H1 (cell line): ENCODE results near the gene ABCC10. TPM values are rescaled to one million over a fixed set of nuclear protein-coding genes. Genes with fewer than 3 reads are reported as not detected.
A peak's percentile ranks its signal among the peaks of the same experiment; 100 is the strongest.

Experiments
- CTCF ChIA-PET: fragments of 300-600 bp; sonication (Branson Sonifier 250); formaldehyde crosslinking; loops from one replicate; lab custom pipeline; 2021; ENCODE audit not compliant: partially characterized antibody; lab: Charles Lee
- POLR2A ChIA-PET: fragments of 300-600 bp; sonication (Branson Sonifier 250); formaldehyde crosslinking; loops from one replicate; lab custom pipeline; 2021; ENCODE audit warnings: inconsistent platforms; ENCODE audit not compliant: partially characterized antibody; lab: Charles Lee
- DNase-seq, 2 experiments: peaks; one replicate each; pipeline versions ENCODE4 v3.0.0 to v3.0.0-alpha.2; 2010 to 2022; ENCODE audit warnings: low spot score in 2 of 2, low read depth in 1 of 2, mixed read lengths in 1 of 2
- FAIRE-seq: peaks from 2 replicates; lab custom pipeline; 2011; peaks lifted over from hg19 to GRCh38; lab: Jason Lieb, UNC
- H2AFZ ChIP-seq: 2 replicates; pipeline ENCODE4 v1.8.1; 2012; ENCODE audit warnings: low read length, inconsistent platforms
- H2AK5ac ChIP-seq: 2 replicates; pipeline ENCODE4 v1.6.1; 2013; ENCODE audit warnings: low read depth, low read length
- H2BK120ac ChIP-seq: replicated peaks from 2 replicates; pipeline ENCODE3; 2013; ENCODE audit warnings: low read depth, low read length, inconsistent platforms
- H2BK12ac ChIP-seq: 2 replicates; pipeline ENCODE4 v1.6.1; 2013; ENCODE audit warnings: low read depth, low read length
- H2BK15ac ChIP-seq: 2 replicates; pipeline ENCODE4 v1.6.1; 2013; ENCODE audit warnings: low read length
- H2BK20ac ChIP-seq: 2 replicates; pipeline ENCODE4 v1.6.1; 2013; ENCODE audit warnings: low read length
- H2BK5ac ChIP-seq: 2 replicates; pipeline ENCODE4 v1.6.1; 2013; ENCODE audit warnings: low read depth, low read length
- H3K14ac ChIP-seq: 2 replicates; pipeline ENCODE4 v1.6.1; 2013; ENCODE audit warnings: inconsistent platforms; ENCODE audit not compliant: insufficient read length
- H3K18ac ChIP-seq: 2 replicates; pipeline ENCODE4 v1.6.1; 2013; ENCODE audit warnings: low read length; ENCODE audit errors: extremely low read depth
- H3K23ac ChIP-seq: 2 replicates; pipeline ENCODE4 v1.6.1; 2013; ENCODE audit warnings: inconsistent platforms; ENCODE audit not compliant: insufficient read length
- H3K23me2 ChIP-seq: 2 replicates; pipeline ENCODE4 v1.6.1; 2013; ENCODE audit warnings: low read depth, low read length
- H3K27ac ChIP-seq: 2 replicates; pipeline ENCODE4 v1.6.1; 2011; ENCODE audit warnings: low read depth, low read length, inconsistent platforms
- H3K27me3 ChIP-seq, 4 experiments: replicated peaks in 1 of 4; 1 replicate in 1 of 4; 2 replicates in 3 of 4; pipeline versions ENCODE4 v1.6.1 to v1.8.1; 2011 to 2013; ENCODE audit warnings: low read length in 3 of 4, mild to moderate bottlenecking in 3 of 4, inconsistent platforms in 2 of 4, mixed read lengths in 2 of 4, moderate library complexity in 1 of 4; ENCODE audit not compliant: control insufficient read depth in 3 of 4, insufficient read depth in 3 of 4; ENCODE audit errors: extremely low read depth in 1 of 4
- H3K36me3 ChIP-seq, 4 experiments: 2 replicates each; pipeline versions ENCODE4 v1.6.1 to v1.8.1; 2011 to 2013; ENCODE audit warnings: mild to moderate bottlenecking in 4 of 4, low read length in 3 of 4, moderate library complexity in 2 of 4, control low read depth in 1 of 4, inconsistent platforms in 1 of 4; ENCODE audit not compliant: insufficient read depth in 4 of 4, control insufficient read depth in 2 of 4
- H3K4ac ChIP-seq: replicated peaks from 2 replicates; pipeline ENCODE3; 2013; ENCODE audit warnings: low read length, low read depth, mixed read lengths, inconsistent platforms; ENCODE audit not compliant: insufficient read length
- H3K4me1 ChIP-seq, 4 experiments: replicated peaks in 1 of 4; 1 replicate in 1 of 4; 2 replicates in 3 of 4; pipeline versions ENCODE4 v1.6.1 to v1.8.1; 2011 to 2013; ENCODE audit warnings: low read length in 3 of 4, inconsistent platforms in 2 of 4, mixed read lengths in 1 of 4; ENCODE audit not compliant: insufficient read depth in 4 of 4, control insufficient read depth in 3 of 4
- H3K4me2 ChIP-seq, 2 experiments: 2 replicates each; pipeline versions ENCODE4 v1.6.1 to v1.8.1; 2011 to 2013; ENCODE audit warnings: low read depth in 2 of 2, low read length in 2 of 2, control low read depth in 1 of 2, inconsistent platforms in 1 of 2, mild to moderate bottlenecking in 1 of 2; ENCODE audit not compliant: insufficient read depth in 1 of 2
- H3K4me3 ChIP-seq, 4 experiments: fragments of 200-600, 300-600 bp in 1 of 4; sonication (generic), shearing (Covaris generic), sonication (Bioruptor Twin) in 1 of 4; 2 replicates each; pipeline versions ENCODE4 v1.5.1 to v1.8.1; 2011 to 2016; ENCODE audit warnings: low read length in 4 of 4, low read depth in 3 of 4, control low read depth in 2 of 4, inconsistent platforms in 2 of 4, mild to moderate bottlenecking in 2 of 4, mixed read lengths in 1 of 4, moderate library complexity in 1 of 4; ENCODE audit not compliant: insufficient read depth in 2 of 4; ENCODE audit errors: extremely low read depth in 1 of 4
- H3K56ac ChIP-seq: replicated peaks from 2 replicates; pipeline ENCODE3; 2013; ENCODE audit warnings: low read depth, mild to moderate bottlenecking, mixed read lengths, low read length, inconsistent platforms; ENCODE audit not compliant: insufficient read length
- H3K79me1 ChIP-seq: 2 replicates; pipeline ENCODE4 v1.6.1; 2013; ENCODE audit warnings: low read depth, low read length, control low read depth
- H3K79me2 ChIP-seq, 2 experiments: 2 replicates each; pipeline versions ENCODE4 v1.6.1 to v1.8.1; 2012 to 2013; ENCODE audit warnings: low read length in 2 of 2, mild to moderate bottlenecking in 2 of 2, inconsistent platforms in 1 of 2; ENCODE audit not compliant: insufficient read depth in 2 of 2, control insufficient read depth in 1 of 2
- H3K9ac ChIP-seq, 4 experiments: replicated peaks in 1 of 4; 1 replicate in 1 of 4; 2 replicates in 3 of 4; pipeline versions ENCODE4 v1.6.1 to v1.8.1; 2011 to 2013; ENCODE audit warnings: low read depth in 3 of 4, low read length in 3 of 4, control low read depth in 2 of 4, mild to moderate bottlenecking in 2 of 4, moderate library complexity in 2 of 4, inconsistent platforms in 1 of 4; ENCODE audit errors: extremely low read depth in 1 of 4
- H3K9me3 ChIP-seq, 2 experiments: 2 replicates each; pipeline versions ENCODE4 v1.6.1 to v1.8.1; 2012 to 2013; ENCODE audit warnings: mild to moderate bottlenecking in 2 of 2, moderate library complexity in 2 of 2, control low read depth in 1 of 2, inconsistent platforms in 1 of 2, low read depth in 1 of 2, low read length in 1 of 2, mixed read lengths in 1 of 2; ENCODE audit not compliant: insufficient read depth in 2 of 2
- H4K20me1 ChIP-seq, 2 experiments: replicated peaks in 1 of 2; 2 replicates each; pipeline versions ENCODE3 to v1.8.1; 2011 to 2013; ENCODE audit warnings: inconsistent platforms in 2 of 2, low read length in 2 of 2, mild to moderate bottlenecking in 1 of 2; ENCODE audit not compliant: insufficient read depth in 2 of 2, control insufficient read depth in 1 of 2
- H4K5ac ChIP-seq: 2 replicates; pipeline ENCODE4 v1.6.1; 2013; ENCODE audit warnings: low read length, low read depth, mixed read lengths, inconsistent platforms; ENCODE audit not compliant: insufficient read length
- H4K8ac ChIP-seq: 2 replicates; pipeline ENCODE4 v1.8.0; 2013; ENCODE audit warnings: mild to moderate bottlenecking, moderate library complexity, low read length, inconsistent platforms; ENCODE audit not compliant: insufficient read depth; ENCODE audit errors: extremely low read depth
- H4K91ac ChIP-seq: replicated peaks from 2 replicates; pipeline ENCODE3; 2013; ENCODE audit warnings: low read length, mixed read lengths, inconsistent platforms; ENCODE audit not compliant: insufficient read length
- HDAC2 ChIP-seq, 2 experiments: fragments of 300-600 bp in 1 of 2; sonication (generic) in 1 of 2; IDR thresholded peaks; 2 replicates each; pipeline ENCODE4 v1.6.1; 2011 to 2012; ENCODE audit warnings: low read depth in 2 of 2, low read length in 2 of 2, mild to moderate bottlenecking in 2 of 2, moderate library complexity in 2 of 2, borderline replicate concordance in 1 of 2, inconsistent platforms in 1 of 2
- SAP30 ChIP-seq: fragments of 300-600 bp; sonication (generic); IDR thresholded peaks from 2 replicates; pipeline ENCODE4 v1.7.1; 2012; ENCODE audit warnings: low read length, moderate library complexity, mild to moderate bottlenecking, inconsistent platforms; ENCODE audit not compliant: insufficient read depth, insufficient replicate concordance
- SP2 ChIP-seq: IDR thresholded peaks from 2 replicates; pipeline ENCODE4 v1.6.1; 2012; ENCODE audit warnings: mild to moderate bottlenecking, low read length, inconsistent platforms
- polyA plus RNA-seq, 7 experiments: library from polyadenylated mRNA; depleted of rRNA in 3 of 7; stranded (reverse) in 5 of 7; unstranded in 2 of 7; fragments of >200 nt in 5 of 7; fragments of 200-250 nt in 2 of 7; gene quantifications; 1 replicate in 5 of 7; 2 replicates in 1 of 7; 4 replicates in 1 of 7; pipeline versions ENCODE4 v1.2.1 to v1.2.3, GENCODE V29; 2011 to 2013; ENCODE audit warnings: missing spikeins in 2 of 7, mixed read lengths in 2 of 7
- total RNA-seq: library from RNA; stranded (reverse); fragmentation: NEBNext Ultra II Directional; extraction: Animal tissue kit (Norgen Biotek cat#: 25700); gene quantifications from 2 replicates; pipeline ENCODE4 v1.2.1, GENCODE V29; 2021

Gene ABCC10
- total and polyA plus RNA-seq, 2 of the 8 experiments (the other 6 are each of a cell fraction or from before 2014, with no cell fraction given), result 15.5 to 24.6 TPM

DNA sequence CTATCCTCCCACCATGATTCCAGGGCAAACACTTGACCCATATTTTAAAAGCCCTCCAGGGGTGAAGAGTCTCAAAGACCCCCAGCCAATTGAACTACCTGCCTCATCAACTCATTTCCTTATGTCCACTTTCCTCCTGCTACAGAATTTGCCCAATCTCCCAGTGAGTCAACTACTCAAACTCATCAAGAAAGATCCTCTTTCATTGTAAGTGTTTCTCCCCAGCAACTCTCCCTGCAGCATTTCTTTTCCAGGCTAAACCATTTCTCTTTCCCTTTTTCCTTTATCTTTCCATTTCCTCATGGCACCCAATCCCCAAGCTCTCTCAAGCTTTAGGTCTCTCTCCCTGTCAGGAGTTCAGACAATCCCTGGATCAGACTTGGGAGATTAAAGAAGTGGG lies 26.5 kb downstream of the ABCC10 start:
- Histone ChIP-seq H2AK5ac (no peak overlapping the region), H4K91ac (no peak overlapping the region), H3K4me2 (no peak overlapping the region; a peak in 1 of 4 replicates), H3K4ac (no peak overlapping the region), H3K56ac (no peak overlapping the region), H3K23me2 (peaks cover 9% of the 10 kb centered on the region; the same call in 1 of the 2 replicates), H3K27ac (no peak overlapping the region), H2BK20ac (no peak overlapping the region), H3K18ac (no peak overlapping the region), H3K79me1 (no peaks in the 10 kb centered on the region), H2AFZ (no peak overlapping the region), H2BK15ac (0 out of 2 replicates have a peak overlapping the region, but pooled peaks have one; percentile 0), H3K27me3 (peaks cover 7 to 25% (median 19%) of the 10 kb centered on the region in 4 experiments), H4K8ac (no peak overlapping the region), H4K20me1 (peaks cover 0 to 2% of the 10 kb centered on the region in 2 experiments), H3K14ac (no peak overlapping the region), H3K23ac (no peak overlapping the region), H2BK5ac (no peak overlapping the region), H2BK120ac (no peak overlapping the region), H3K9ac (no peak overlapping the region), H3K36me3 (peaks cover 0 to 11% (median under 1%) of the 10 kb centered on the region in 4 experiments; a peak in 4 of 8 replicates), H4K5ac (no peak overlapping the region), H3K4me3 (no peak overlapping the region), H2BK12ac (no peak overlapping the region), H3K79me2 (no peaks in the 10 kb centered on the region), H3K4me1 (peaks cover 0 to 4% (median 2%) of the 10 kb centered on the region in 4 experiments; a peak in 3 of 7 replicates), H3K9me3 (no peaks in the 10 kb centered on the region)
- TF ChIP-seq HDAC2 (IDR thresholded peaks at IDR 0.05; ENCODE audit: borderline replicate concordance in 1 of 2, low read depth in 2 of 2, low read length in 2 of 2) (no peak), SP2 (no peak), SAP30 (no peak)
- no peak for DNase-seq
- POLR2A ChIA-PET, result interaction anchor here (0.7 to 4.3 kb wide), 3 partner anchors 17 to 54 kb away, joined by 3 to 43 read pairs (median 3); partner anchors contain the start of gene LRRC73
- CTCF ChIA-PET, result interaction anchor here (0.6 to 21.2 kb wide), 16 partner anchors 10 to 119 kb away, joined by 3 to 495 read pairs (median 4); partner anchors contain the start of gene LRRC73
- FAIRE-seq, result no peak
